Measurements from ENCODE around the gene SCLY. TPM values are rescaled to one million over a fixed set of nuclear protein-coding genes. Genes with fewer than 3 reads are reported as not detected.

SCLY gene
- total RNA-seq, 1 experiment from 2014 or later: 20.5 TPM

- no peak for DNase-seq
- no peak overlapping the region for H3K4me3 ChIP-seq (ENCODE audit: low read length)
- no peak overlapping the region for H3K9ac ChIP-seq (ENCODE audit: low read length)
- H3K79me2 ChIP-seq (ENCODE audit: low read length): peaks cover 53% of the 10 kb centered on the region
- no peaks in the 10 kb centered on the region for H3K9me3 ChIP-seq (ENCODE audit: low read length)
- H2AFZ ChIP-seq (ENCODE audit: low read length): no peak overlapping the region
- H4K20me1 ChIP-seq (ENCODE audit: insufficient read depth, low read depth, low read length): no peaks in the 10 kb centered on the region
- no peaks in the 10 kb centered on the region for H3K27me3 ChIP-seq (ENCODE audit: low read length)
- no peaks in the 10 kb centered on the region for H3K4me1 ChIP-seq (ENCODE audit: low read length)
- no peak overlapping the region for H3K27ac ChIP-seq (ENCODE audit: low read length)
- no peak overlapping the region for H3K4me2 ChIP-seq (ENCODE audit: low read depth, low read length, poor library complexity, severe bottlenecking)
- no peaks in the 10 kb centered on the region for H3K9me2 ChIP-seq (replicated peaks; ENCODE audit: insufficient read depth, low read length)
- peaks cover 81% of the 10 kb centered on the region for H3K36me3 ChIP-seq (ENCODE audit: insufficient read depth, low read length)
Observed at GRCh38 chr2:238069021-238069709, 8.4 kb downstream of the SCLY start.

- H3K4me2 ChIP-seq (ENCODE audit: low read depth, low read length, poor library complexity, severe bottlenecking): no peak overlapping the region
- DNase-seq: no peak
- H3K79me2 ChIP-seq (ENCODE audit: low read length): peaks cover 50% of the 10 kb centered on the region
- H3K4me3 ChIP-seq (ENCODE audit: low read length): no peak overlapping the region
- no peaks in the 10 kb centered on the region for H3K9me3 ChIP-seq (ENCODE audit: low read length)
- peaks cover 80% of the 10 kb centered on the region for H3K36me3 ChIP-seq (ENCODE audit: insufficient read depth, low read length)
- no peak overlapping the region for H2AFZ ChIP-seq (ENCODE audit: low read length)
- H4K20me1 ChIP-seq (ENCODE audit: insufficient read depth, low read depth, low read length): no peaks in the 10 kb centered on the region
- no peak overlapping the region for H3K27ac ChIP-seq (ENCODE audit: low read length)
- H3K9me2 ChIP-seq (replicated peaks; ENCODE audit: insufficient read depth, low read length): no peaks in the 10 kb centered on the region
- H3K4me1 ChIP-seq (ENCODE audit: low read length): no peaks in the 10 kb centered on the region
- H3K9ac ChIP-seq (ENCODE audit: low read length): no peak overlapping the region
- H3K27me3 ChIP-seq (ENCODE audit: low read length): no peaks in the 10 kb centered on the region
Observed at GRCh38 chr2:238069877-238070276, 9.1 kb downstream of the SCLY start.

GRCh38 chr2:238075397-238075796 lies 14.6 kb downstream of the SCLY start:
- no peak overlapping the region for H2AFZ ChIP-seq (ENCODE audit: low read length)
- no peaks in the 10 kb centered on the region for H3K4me1 ChIP-seq (ENCODE audit: low read length)
- H3K27me3 ChIP-seq (ENCODE audit: low read length): no peaks in the 10 kb centered on the region
- H3K9me2 ChIP-seq (replicated peaks; ENCODE audit: insufficient read depth, low read length): no peaks in the 10 kb centered on the region
- H3K4me2 ChIP-seq (ENCODE audit: low read depth, low read length, poor library complexity, severe bottlenecking): no peak overlapping the region
- no peak overlapping the region for H3K27ac ChIP-seq (ENCODE audit: low read length)
- H3K9me3 ChIP-seq (ENCODE audit: low read length): no peaks in the 10 kb centered on the region
- H3K9ac ChIP-seq (ENCODE audit: low read length): no peak overlapping the region
- H3K36me3 ChIP-seq (ENCODE audit: insufficient read depth, low read length): peaks cover 68% of the 10 kb centered on the region
- no peak overlapping the region for H3K4me3 ChIP-seq (ENCODE audit: low read length)
- DNase-seq: no peak
- H4K20me1 ChIP-seq (ENCODE audit: insufficient read depth, low read depth, low read length): no peaks in the 10 kb centered on the region
- peaks cover 61% of the 10 kb centered on the region for H3K79me2 ChIP-seq (ENCODE audit: low read length)

GRCh38 chr2:238077292-238077691 lies 16.5 kb downstream of the SCLY start:
- Histone ChIP-seq H3K79me2 (ENCODE audit: low read length) (peaks cover 53% of the 10 kb centered on the region), H3K36me3 (ENCODE audit: insufficient read depth, low read length) (peaks cover 70% of the 10 kb centered on the region)

GRCh38 chr2:238079874-238080327 lies 19.1 kb downstream of the SCLY start:
- Histone ChIP-seq H3K9ac (ENCODE audit: low read length) (no peak overlapping the region), H3K9me2 (replicated peaks; ENCODE audit: insufficient read depth, low read length) (no peaks in the 10 kb centered on the region), H3K9me3 (ENCODE audit: low read length) (no peaks in the 10 kb centered on the region), H3K27ac (ENCODE audit: low read length) (no peak overlapping the region), H4K20me1 (ENCODE audit: insufficient read depth, low read depth, low read length) (no peaks in the 10 kb centered on the region), H3K27me3 (ENCODE audit: low read length) (no peaks in the 10 kb centered on the region), H3K4me1 (ENCODE audit: low read length) (no peaks in the 10 kb centered on the region), H3K4me2 (ENCODE audit: low read depth, low read length, poor library complexity, severe bottlenecking) (no peak overlapping the region), H3K79me2 (ENCODE audit: low read length) (peaks cover 32% of the 10 kb centered on the region), H2AFZ (ENCODE audit: low read length) (no peak overlapping the region), H3K36me3 (ENCODE audit: insufficient read depth, low read length) (peaks cover 61% of the 10 kb centered on the region), H3K4me3 (ENCODE audit: low read length) (no peak overlapping the region)
- no peak for DNase-seq

More at GRCh38 chr2:238077292-238077691, 16.5 kb downstream of the SCLY start:
- no peak overlapping the region for H3K4me3 ChIP-seq (ENCODE audit: low read length)
- no peaks in the 10 kb centered on the region for H3K9me2 ChIP-seq (replicated peaks; ENCODE audit: insufficient read depth, low read length)
- H3K9ac ChIP-seq (ENCODE audit: low read length): no peak overlapping the region
- no peak overlapping the region for H3K4me2 ChIP-seq (ENCODE audit: low read depth, low read length, poor library complexity, severe bottlenecking)
- H3K27ac ChIP-seq (ENCODE audit: low read length): no peak overlapping the region
- DNase-seq: no peak
- H4K20me1 ChIP-seq (ENCODE audit: insufficient read depth, low read depth, low read length): no peaks in the 10 kb centered on the region
- H2AFZ ChIP-seq (ENCODE audit: low read length): no peak overlapping the region
- no peaks in the 10 kb centered on the region for H3K27me3 ChIP-seq (ENCODE audit: low read length)
- H3K4me1 ChIP-seq (ENCODE audit: low read length): no peaks in the 10 kb centered on the region
- no peaks in the 10 kb centered on the region for H3K9me3 ChIP-seq (ENCODE audit: low read length)

GRCh38 chr2:238080518-238080917 lies 19.7 kb downstream of the SCLY start:
- H3K36me3 ChIP-seq (ENCODE audit: insufficient read depth, low read length): peaks cover 55% of the 10 kb centered on the region

GRCh38 chr2:238081150-238081549 lies 20.3 kb downstream of the SCLY start:
- Histone ChIP-seq H3K79me2 (ENCODE audit: low read length) (peaks cover 21% of the 10 kb centered on the region), H3K4me2 (ENCODE audit: low read depth, low read length, poor library complexity, severe bottlenecking) (no peak overlapping the region), H3K36me3 (ENCODE audit: insufficient read depth, low read length) (peaks cover 58% of the 10 kb centered on the region), H3K9ac (ENCODE audit: low read length) (no peak overlapping the region), H3K9me2 (replicated peaks; ENCODE audit: insufficient read depth, low read length) (no peaks in the 10 kb centered on the region), H4K20me1 (ENCODE audit: insufficient read depth, low read depth, low read length) (no peaks in the 10 kb centered on the region), H3K27ac (ENCODE audit: low read length) (no peak overlapping the region), H3K9me3 (ENCODE audit: low read length) (no peaks in the 10 kb centered on the region), H3K4me1 (ENCODE audit: low read length) (no peaks in the 10 kb centered on the region), H2AFZ (ENCODE audit: low read length) (no peak overlapping the region), H3K4me3 (ENCODE audit: low read length) (no peak overlapping the region), H3K27me3 (ENCODE audit: low read length) (no peaks in the 10 kb centered on the region)
- no peak for DNase-seq

More at GRCh38 chr2:238080518-238080917, 19.7 kb downstream of the SCLY start:
- H3K9me2 ChIP-seq (replicated peaks; ENCODE audit: insufficient read depth, low read length): no peaks in the 10 kb centered on the region
- H3K27ac ChIP-seq (ENCODE audit: low read length): no peak overlapping the region
- H3K4me2 ChIP-seq (ENCODE audit: low read depth, low read length, poor library complexity, severe bottlenecking): no peak overlapping the region
- H3K4me3 ChIP-seq (ENCODE audit: low read length): no peak overlapping the region
- no peak overlapping the region for H2AFZ ChIP-seq (ENCODE audit: low read length)
- DNase-seq: no peak
- H3K4me1 ChIP-seq (ENCODE audit: low read length): no peaks in the 10 kb centered on the region
- H4K20me1 ChIP-seq (ENCODE audit: insufficient read depth, low read depth, low read length): no peaks in the 10 kb centered on the region
- no peaks in the 10 kb centered on the region for H3K27me3 ChIP-seq (ENCODE audit: low read length)
- H3K9me3 ChIP-seq (ENCODE audit: low read length): no peaks in the 10 kb centered on the region
- no peak overlapping the region for H3K9ac ChIP-seq (ENCODE audit: low read length)
- peaks cover 26% of the 10 kb centered on the region for H3K79me2 ChIP-seq (ENCODE audit: low read length)

- Histone ChIP-seq H3K4me1 (ENCODE audit: low read length) (no peaks in the 10 kb centered on the region), H3K4me3 (ENCODE audit: low read length) (no peak overlapping the region), H3K9me3 (ENCODE audit: low read length) (no peaks in the 10 kb centered on the region), H3K27me3 (ENCODE audit: low read length) (no peaks in the 10 kb centered on the region), H3K9me2 (replicated peaks; ENCODE audit: insufficient read depth, low read length) (no peaks in the 10 kb centered on the region), H3K9ac (ENCODE audit: low read length) (no peak overlapping the region), H3K27ac (ENCODE audit: low read length) (no peak overlapping the region), H4K20me1 (ENCODE audit: insufficient read depth, low read depth, low read length) (no peaks in the 10 kb centered on the region), H3K36me3 (ENCODE audit: insufficient read depth, low read length) (peaks cover 58% of the 10 kb centered on the region), H3K4me2 (ENCODE audit: low read depth, low read length, poor library complexity, severe bottlenecking) (no peak overlapping the region), H2AFZ (ENCODE audit: low read length) (no peak overlapping the region), H3K79me2 (ENCODE audit: low read length) (peaks cover 19% of the 10 kb centered on the region)
- DNase-seq: no peak
Observed at GRCh38 chr2:238081561-238081960, 20.8 kb downstream of the SCLY start.

Data from Karpas-422 (cell line).